HepG2 (cell line): Measurements from ENCODE around the gene TXNDC12. TPM values are rescaled to one million over a fixed set of nuclear protein-coding genes. Genes with fewer than 3 reads are reported as not detected.

Experiments
- ATAC-seq: fragments of 200-7000 bp; cut with Tn5 transposase; 3 replicates; pipeline ENCODE4 v1.9.1; 2020; ENCODE audit warnings: mild to moderate bottlenecking, moderate library complexity
- BruUV-seq: library from RNA; stranded (reverse); fragments of 400-500 nt; replicated peaks from 2 replicates; lab custom pipeline; 2021; lab: Mats Ljungman, UMichigan
- CTCF ChIA-PET: fragments of 300-600 bp; formaldehyde crosslinking; extraction: SDS; loops from one replicate; lab custom pipeline; 2021; ENCODE audit warnings: low total read pairs, inconsistent platforms, low intra/inter-chr PET ratio; lab: Yijun Ruan, JAX
- POLR2A ChIA-PET: fragments of 350-600 bp; sonication (Branson Sonifier 250); formaldehyde crosslinking; loops from one replicate; lab custom pipeline; 2020; ENCODE audit warnings: antibody characterized with exemption, inconsistent platforms; lab: Yijun Ruan, JAX
- DNase-seq: peaks from one replicate; pipeline ENCODE4 v3.0.0-alpha.2; 2015; ENCODE audit warnings: low spot score
- FAIRE-seq: peaks from 3 replicates; lab custom pipeline; 2011; peaks lifted over from hg19 to GRCh38; lab: Jason Lieb, UNC
- H2AFZ ChIP-seq: one replicate; pipeline ENCODE4 v1.6.1; 2011; ENCODE audit warnings: low read length, inconsistent platforms
- H3K27ac ChIP-seq: fragments of 300-600 bp; 3 replicates; pipeline ENCODE4 v1.8.0; 2011; ENCODE audit warnings: mixed run types, mild to moderate bottlenecking, mixed read lengths, low read length, inconsistent platforms; ENCODE audit not compliant: insufficient read depth; ENCODE audit errors: extremely low read length
- H3K27me3 ChIP-seq, 2 experiments: fragments of 200-600 bp in 1 of 2; 2 replicates in 1 of 2; 3 replicates in 1 of 2; pipeline versions ENCODE4 v1.6.0 to v1.8.0; 2011; ENCODE audit warnings: low read length in 2 of 2, mild to moderate bottlenecking in 2 of 2, moderate library complexity in 2 of 2, inconsistent platforms in 1 of 2; ENCODE audit not compliant: insufficient read depth in 2 of 2, control insufficient read depth in 1 of 2
- H3K36me3 ChIP-seq, 2 experiments: fragments of 200-600 bp in 1 of 2; replicated peaks in 1 of 2; 2 replicates in 1 of 2; 3 replicates in 1 of 2; pipeline versions ENCODE4 v1.5.1 to v1.8.0; 2011; ENCODE audit warnings: low read length in 2 of 2, inconsistent platforms in 1 of 2; ENCODE audit not compliant: insufficient read depth in 2 of 2, control insufficient read depth in 1 of 2
- H3K4me1 ChIP-seq: 2 replicates; pipeline ENCODE4 v1.5.1; 2012; ENCODE audit warnings: low read length, inconsistent platforms; ENCODE audit not compliant: insufficient read depth
- H3K4me2 ChIP-seq: 2 replicates; pipeline ENCODE4 v1.6.0; 2011; ENCODE audit warnings: low read depth, low read length, inconsistent platforms
- H3K4me3 ChIP-seq, 3 experiments: fragments of 200-600 bp in 1 of 3; sonication (generic), shearing (Covaris generic) in 1 of 3; replicated peaks in 1 of 3; 2 replicates each; pipeline ENCODE4 v1.5.1; 2011 to 2016; ENCODE audit warnings: low read length in 3 of 3, inconsistent platforms in 2 of 3, low read depth in 2 of 3, mild to moderate bottlenecking in 2 of 3, control low read depth in 1 of 3, mixed read lengths in 1 of 3; ENCODE audit not compliant: insufficient read depth in 1 of 3
- H3K79me2 ChIP-seq: one replicate; pipeline ENCODE4 v1.6.1; 2011; ENCODE audit warnings: low read length, inconsistent platforms; ENCODE audit not compliant: insufficient read depth
- H3K9ac ChIP-seq: 2 replicates; pipeline ENCODE4 v1.6.0; 2011; ENCODE audit warnings: mild to moderate bottlenecking, low read depth, low read length, inconsistent platforms; ENCODE audit not compliant: insufficient read depth
- H3K9me3 ChIP-seq: 2 replicates; pipeline ENCODE4 v1.5.1; 2012; ENCODE audit warnings: mild to moderate bottlenecking, low read length
- H4K20me1 ChIP-seq: 2 replicates; pipeline ENCODE4 v1.6.0; 2011; ENCODE audit warnings: inconsistent platforms, mild to moderate bottlenecking, low read length, moderate library complexity; ENCODE audit not compliant: insufficient read depth
- CC2D1A ChIP-seq: sonication (generic); formaldehyde crosslinking; IDR thresholded peaks from 2 replicates; pipeline ENCODE4 v1.8.1; 2023; ENCODE audit warnings: mild to moderate bottlenecking, missing genetic modification reagents
- FOXM1 ChIP-seq: sonication (generic); formaldehyde crosslinking; IDR thresholded peaks from 2 replicates; pipeline ENCODE4 v1.5.0; 2020; ENCODE audit warnings: missing genetic modification reagents
- GPN1 ChIP-seq: sonication (generic); formaldehyde crosslinking; IDR thresholded peaks from 2 replicates; pipeline ENCODE4 v1.5.1; 2020; ENCODE audit warnings: missing genetic modification reagents, borderline replicate concordance
- KLF6 ChIP-seq: IDR thresholded peaks from 2 replicates; pipeline ENCODE4 v1.8.0; 2016; ENCODE audit warnings: missing biosample characterization, missing genetic modification reagents
- LCORL ChIP-seq, 2 experiments: fragments of 450-650 bp in 1 of 2; sonication (generic) in 1 of 2; formaldehyde crosslinking in 1 of 2; IDR thresholded peaks; 2 replicates each; pipeline versions ENCODE4 v1.5.0 to v1.6.1; 2017 to 2020; ENCODE audit warnings: antibody characterized with exemption in 1 of 2, missing genetic modification reagents in 1 of 2
- NPAS2 ChIP-seq: sonication (generic); formaldehyde crosslinking; IDR thresholded peaks from 2 replicates; pipeline ENCODE4 v1.8.0; 2022; ENCODE audit warnings: mild to moderate bottlenecking, missing genetic modification reagents, borderline replicate concordance
- POLR2A ChIP-seq, 2 experiments: IDR thresholded peaks; 2 replicates each; pipeline ENCODE4 v1.6.1; 2011; ENCODE audit warnings: low read depth in 2 of 2, low read length in 2 of 2, mild to moderate bottlenecking in 1 of 2, moderate library complexity in 1 of 2; ENCODE audit not compliant: insufficient read depth in 1 of 2
- RARA ChIP-seq: IDR thresholded peaks from 2 replicates; pipeline ENCODE4 v1.6.1; 2016; ENCODE audit warnings: missing genetic modification reagents, missing compliant biosample characterization
- SP140L ChIP-seq: sonication (generic); formaldehyde crosslinking; IDR thresholded peaks from 2 replicates; pipeline ENCODE4 v1.4.0; 2020; ENCODE audit warnings: missing genetic modification reagents, borderline replicate concordance
- TAF1 ChIP-seq: sonication (generic); formaldehyde crosslinking; IDR thresholded peaks from 2 replicates; pipeline ENCODE4 v1.4.0; 2020; ENCODE audit warnings: missing genetic modification reagents
- ZNF34 ChIP-seq: sonication (generic); formaldehyde crosslinking; IDR thresholded peaks from 2 replicates; pipeline ENCODE4 v1.4.0; 2020; ENCODE audit warnings: mild to moderate bottlenecking, missing genetic modification reagents, borderline replicate concordance
- ZNF367 ChIP-seq: sonication (generic); formaldehyde crosslinking; IDR thresholded peaks from 2 replicates; pipeline ENCODE4 v1.4.0; 2020; ENCODE audit warnings: missing genetic modification reagents, borderline replicate concordance
- ZNF605 ChIP-seq: sonication (generic); formaldehyde crosslinking; IDR thresholded peaks from 2 replicates; pipeline ENCODE4 v1.8.0; 2022; ENCODE audit warnings: mild to moderate bottlenecking, missing genetic modification reagents
- WGBS: methylation state at CpG from one replicate; pipeline ENCODE4 v1.1.6; 2017; ENCODE audit warnings: low lambda C conversion rate; 5-methylcytosine and 5-hydroxymethylcytosine counted together
- in situ Hi-C: cut with HindIII; loops from 2 replicates; pipeline ENCODE4 v1.10.0; 2017; ENCODE audit warnings: low pct_unique_long_range_greater_than_20kb; ENCODE audit not compliant: extremely low pct_ligation_motif_present
- intact Hi-C: fragments of 100-400 bp; cut with micrococcal nuclease; formaldehyde crosslinking; loops from one replicate; pipeline ENCODE4 v1.10.0; 2022; ENCODE audit not compliant: unreplicated experiment
- polyA plus RNA-seq, 8 experiments: library from polyadenylated mRNA; depleted of rRNA in 3 of 8; stranded (reverse) in 7 of 8; unstranded in 1 of 8; fragments of >200 nt; fragmentation: Illumina TruSeq in 4 of 8; extraction: Trizol in 4 of 8; gene quantifications; 2 replicates each; pipeline versions ENCODE4 v1.2.1 to v1.2.3, GENCODE V29; 2011 to 2016; ENCODE audit warnings: low read depth in 4 of 8, missing spikeins in 1 of 8, mixed read lengths in 1 of 8; ENCODE audit not compliant: insufficient read depth in 1 of 8
- total RNA-seq, 5 experiments: library from RNA; depleted of rRNA; stranded (reverse); fragments of >200 nt; fragmentation: Illumina TruSeq; extraction: Trizol; gene quantifications; 2 replicates each; pipeline ENCODE4 v1.2.3, GENCODE V29; 2016; ENCODE audit warnings: low read depth in 1 of 5

The TXNDC12 gene
- total and polyA plus RNA-seq, 2 of the 13 experiments (the other 11 are each of a cell fraction or from before 2014, with no cell fraction given), result 65.6 to 67.2 TPM

DNA sequence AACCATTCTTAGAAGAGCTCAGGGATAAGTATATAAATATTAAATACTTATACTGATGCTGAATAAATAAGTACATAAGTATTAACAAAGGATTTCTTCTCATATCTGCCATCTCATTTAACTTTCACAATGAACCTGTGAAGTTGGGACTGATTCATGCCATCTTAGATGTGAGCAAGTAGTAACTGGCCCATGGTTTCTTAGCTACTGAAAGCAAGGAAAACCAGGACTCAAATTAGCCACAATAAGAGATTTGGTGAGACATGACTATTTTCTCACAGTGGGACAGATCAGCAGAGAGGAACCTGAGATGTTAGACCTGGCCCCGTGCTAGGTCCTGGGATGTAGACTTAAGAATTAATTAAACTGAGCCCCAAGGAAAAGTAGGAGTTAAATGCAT is 56.3 kb downstream of the TXNDC12 start:
- H2AFZ ChIP-seq, result no peak overlapping the region
- peaks cover 0 to 23% of the 10 kb centered on the region in 2 experiments for H3K27me3 ChIP-seq
- H3K36me3 ChIP-seq, result no peaks in the 10 kb centered on the region
- TF ChIP-seq ZNF605 (CRISPR knock-in tag) (no peak), RARA (CRISPR knock-in tag) (no peak), FOXM1 (CRISPR knock-in tag) (no peak), ZNF367 (CRISPR knock-in tag) (no peak), SP140L (CRISPR knock-in tag) (no peak), LCORL (IDR thresholded peaks at IDR 0.05) (no peak), LCORL (CRISPR knock-in tag; IDR thresholded peaks at IDR 0.05) (no peak), CC2D1A (CRISPR knock-in tag) (no peak), POLR2A (IDR thresholded peaks at IDR 0.05; ENCODE audit: insufficient read depth in 1 of 2, low read depth in 2 of 2, low read length in 2 of 2) (no peak), GPN1 (no peak)
- ChIA-PET POLR2A (no interaction called here), CTCF (interaction anchor here (1.6 kb wide), 1 partner anchor 102 kb away, joined by 3 read pairs; no protein-coding TSS in a partner anchor)
- H3K27ac ChIP-seq, result no peak overlapping the region
- ATAC-seq (no peak), FAIRE-seq (no peak), DNase-seq (no peak)
- H4K20me1 ChIP-seq, result no peaks in the 10 kb centered on the region
- no peak overlapping the region for H3K9ac ChIP-seq
- peaks cover 5% of the 10 kb centered on the region; the same call in 1 of the 2 replicates for H3K4me1 ChIP-seq
- in situ Hi-C loops, result loop anchor here (5.0 kb wide), 1 partner anchor 91 kb away; no protein-coding TSS in a partner anchor
- no peak overlapping the region for H3K4me3 ChIP-seq
- no peaks in the 10 kb centered on the region for H3K79me2 ChIP-seq
- H3K4me2 ChIP-seq, result no peak overlapping the region
- WGBS, result 0% methylated on average over 1 of the region's 1 CpG
- no TSS peak for BruUV-seq
- H3K9me3 ChIP-seq, result no peaks in the 10 kb centered on the region
- intact Hi-C loops, result no loop called here

DNA sequence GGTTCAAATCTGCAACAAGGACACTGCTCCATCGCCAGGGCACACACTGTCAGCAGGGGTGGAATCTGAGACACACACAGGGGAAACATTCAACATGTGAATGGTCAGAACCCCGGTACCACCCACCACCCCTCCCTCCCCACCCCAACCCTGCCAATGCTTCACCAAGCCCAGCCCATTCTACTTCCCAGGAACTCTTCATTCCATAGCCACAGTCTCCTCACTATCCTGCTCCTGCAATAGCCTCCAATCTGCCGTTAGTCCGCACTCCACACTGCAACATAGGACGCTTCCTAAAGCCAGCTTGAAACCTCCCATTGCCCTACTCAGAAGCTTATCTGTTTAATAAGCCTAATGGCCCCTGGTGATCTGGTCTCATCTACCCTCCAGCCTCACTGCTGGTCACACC is 57.0 kb downstream of the TXNDC12 start:
- no peaks in the 10 kb centered on the region for H4K20me1 ChIP-seq
- H3K4me3 ChIP-seq, result no peak overlapping the region
- no peak for TF ChIP-seq ZNF34 (CRISPR knock-in tag)
- no peak for TF ChIP-seq FOXM1 (CRISPR knock-in tag)
- TF ChIP-seq TAF1 (CRISPR knock-in tag), result no peak
- no peak for TF ChIP-seq KLF6 (CRISPR knock-in tag)
- no peak for TF ChIP-seq NPAS2
- H3K4me1 ChIP-seq, result peaks cover 5% of the 10 kb centered on the region; the same call in 1 of the 2 replicates
- peaks cover 0 to 23% of the 10 kb centered on the region in 2 experiments for H3K27me3 ChIP-seq
- intact Hi-C loops, result no loop called here
- FAIRE-seq, result no peak
- WGBS, result 21% methylated on average over 5 of the region's 5 CpGs
- ATAC-seq, result no peak
- no peak overlapping the region for H3K4me2 ChIP-seq
- H3K9me3 ChIP-seq, result no peaks in the 10 kb centered on the region
- BruUV-seq, result no TSS peak
- DNase-seq, result no peak
- H3K79me2 ChIP-seq, result no peaks in the 10 kb centered on the region
- POLR2A ChIA-PET, result no interaction called here
- no peak overlapping the region for H3K27ac ChIP-seq
- H3K9ac ChIP-seq, result no peak overlapping the region
- CTCF ChIA-PET, result no interaction called here
- no peaks in the 10 kb centered on the region for H3K36me3 ChIP-seq
- in situ Hi-C loops, result loop anchor here (5.0 kb wide), 1 partner anchor 91 kb away; no protein-coding TSS in a partner anchor
- no peak overlapping the region for H2AFZ ChIP-seq
